GM18951 (cell line): ENCODE measurements around the gene ERH.
"Not testable (repeated sequence)": the region's sequence is repeated elsewhere in the genome, so short reads cannot be mapped to it uniquely, and the experiment has no call there.

Source experiments
- POLR2A ChIP-seq: IDR thresholded peaks from 4 replicates; pipeline ENCODE4 v1.6.1; 2011; ENCODE audit warnings: mild to moderate bottlenecking; ENCODE audit not compliant: insufficient read length, insufficient read depth; ENCODE audit errors: extremely low read depth
- in situ Hi-C: fragments of 300-500 bp; cut with MboI; formaldehyde crosslinking; loops from one replicate; pipeline ENCODE4 v1.12.0; 2022; ENCODE audit warnings: low sequenced_read_pairs, mixed read lengths, inconsistent platforms; ENCODE audit not compliant: unreplicated experiment

Gene ERH

DNA sequence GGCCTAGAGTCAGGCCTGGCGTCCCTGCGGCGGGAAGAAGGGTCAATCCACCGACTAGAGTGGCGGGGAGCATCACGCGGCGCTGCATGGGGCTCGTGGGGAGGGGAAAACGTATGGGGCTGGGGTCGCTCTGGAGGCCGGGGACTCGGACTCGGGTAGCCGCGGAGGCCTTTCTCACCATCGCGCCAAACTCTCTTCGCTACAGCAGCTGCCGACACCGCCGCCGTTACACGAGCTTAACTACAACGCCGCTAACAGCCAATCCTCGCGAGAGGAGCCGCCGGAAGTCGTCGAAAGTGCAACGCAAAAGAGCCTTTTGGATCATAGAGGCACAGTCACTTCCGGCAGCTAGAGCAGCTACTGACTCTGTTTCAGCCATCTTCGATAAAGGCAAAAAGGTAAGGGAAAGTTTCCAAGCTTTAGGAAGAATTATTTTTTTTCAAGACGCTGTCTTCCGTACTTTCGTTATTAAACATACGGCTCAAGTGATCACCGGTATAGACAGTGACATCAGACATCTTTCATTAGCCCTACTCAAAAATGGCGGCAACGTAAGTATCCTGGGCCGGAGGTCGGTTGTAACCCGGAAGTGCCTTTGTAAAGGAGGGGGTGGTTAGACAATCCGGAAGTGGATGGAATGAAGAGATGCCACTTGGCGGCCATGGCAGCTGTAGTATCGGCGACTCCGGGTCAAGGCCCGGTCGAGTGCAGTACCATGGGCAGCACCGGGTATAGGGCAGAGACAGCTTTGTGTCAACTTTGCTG is at the start of gene ERH, which contains the start of gene SLC39A9:
ERH (minus strand) TSS at position 247 of the 765 bp plus-strand sequence; CDS start at position 181, 66 bp downstream.
SLC39A9 (plus strand) TSS at position 640 of the 765 bp plus-strand sequence. CDS start 678 bp downstream, outside the sequence.
- in situ Hi-C loops, result no loop called here
- peak; percentile 79 for TF ChIP-seq POLR2A

DNA sequence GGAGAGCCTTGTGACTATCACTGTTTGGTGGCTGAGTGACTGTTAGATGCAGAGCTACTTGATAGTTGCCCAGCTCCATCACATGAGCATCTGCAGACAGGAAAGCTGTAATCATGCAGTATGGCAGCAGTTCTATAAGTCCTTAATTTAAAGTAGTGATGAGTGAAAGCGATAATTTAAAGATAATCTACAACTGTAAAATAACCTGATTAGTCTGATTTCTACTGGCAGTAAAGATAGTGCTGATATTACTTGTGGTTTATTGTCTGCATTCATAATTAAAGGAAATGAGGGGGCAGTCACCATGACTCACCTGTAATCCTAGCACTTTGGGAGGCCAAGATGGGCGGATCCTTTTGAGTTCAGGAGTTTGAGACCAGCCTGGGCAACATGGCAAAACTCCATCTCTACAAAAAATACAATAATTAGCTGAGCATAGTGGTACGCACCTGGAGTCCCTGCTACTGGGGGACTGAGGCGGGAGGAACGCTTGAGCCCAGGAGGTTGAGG is 45.3 kb upstream of the ERH start:
- no peak for TF ChIP-seq POLR2A
- in situ Hi-C loops, result no loop called here

DNA sequence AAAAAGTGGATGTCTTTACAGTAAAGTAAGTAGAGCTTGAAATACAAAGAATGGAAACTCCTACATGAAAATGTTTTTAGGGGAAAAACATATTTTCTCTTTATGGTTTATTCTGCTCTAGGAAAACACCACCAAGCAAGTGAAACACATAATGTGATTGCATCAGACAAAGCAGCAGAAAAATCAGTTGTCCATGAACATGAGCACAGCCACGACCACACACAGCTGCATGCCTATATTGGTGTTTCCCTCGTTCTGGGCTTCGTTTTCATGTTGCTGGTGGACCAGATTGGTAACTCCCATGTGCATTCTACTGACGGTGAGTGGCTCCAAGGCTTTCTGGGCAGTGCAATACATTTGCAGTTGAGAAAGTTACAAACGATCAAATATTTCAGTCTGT is 43.8 kb upstream of the ERH start:
- TF ChIP-seq POLR2A, result no peak
- in situ Hi-C loops, result no loop called here

DNA sequence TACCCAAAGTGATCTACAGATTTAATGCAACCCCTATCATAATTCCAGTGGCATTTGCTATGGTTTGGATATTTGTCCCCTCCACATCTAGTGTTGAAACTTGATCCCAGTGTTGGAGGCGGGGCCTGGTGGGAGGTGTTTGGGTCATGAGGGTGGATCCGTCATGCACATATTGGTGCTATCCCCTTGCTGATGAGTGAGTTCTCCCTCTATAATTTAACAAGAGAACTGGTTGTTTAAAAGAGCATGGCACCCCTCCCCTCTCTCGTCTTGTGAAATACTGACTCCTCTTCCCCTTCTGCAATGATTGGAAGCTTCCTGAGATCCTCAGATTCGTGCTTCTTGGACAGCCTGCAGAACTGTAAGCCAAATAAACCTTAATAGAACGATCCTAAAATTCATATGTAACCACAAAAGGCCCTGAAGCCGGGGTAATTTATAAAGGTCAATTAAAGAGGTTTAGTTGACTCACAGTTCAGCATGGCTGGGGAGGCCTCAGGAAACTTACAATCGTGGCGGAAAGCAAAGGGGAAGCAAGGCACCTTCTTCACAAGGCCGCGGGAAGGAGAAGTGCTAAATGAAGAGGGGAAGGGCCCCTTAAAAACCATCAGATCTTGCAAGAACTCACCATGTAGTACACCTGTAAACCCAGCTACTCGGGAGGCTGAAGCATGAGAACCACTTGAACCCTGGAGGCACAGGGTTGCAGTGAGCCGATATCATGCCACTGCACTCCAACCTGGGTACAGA is 41.6 kb upstream of the ERH start:
- no peak for TF ChIP-seq POLR2A
- in situ Hi-C loops, result no loop called here

DNA sequence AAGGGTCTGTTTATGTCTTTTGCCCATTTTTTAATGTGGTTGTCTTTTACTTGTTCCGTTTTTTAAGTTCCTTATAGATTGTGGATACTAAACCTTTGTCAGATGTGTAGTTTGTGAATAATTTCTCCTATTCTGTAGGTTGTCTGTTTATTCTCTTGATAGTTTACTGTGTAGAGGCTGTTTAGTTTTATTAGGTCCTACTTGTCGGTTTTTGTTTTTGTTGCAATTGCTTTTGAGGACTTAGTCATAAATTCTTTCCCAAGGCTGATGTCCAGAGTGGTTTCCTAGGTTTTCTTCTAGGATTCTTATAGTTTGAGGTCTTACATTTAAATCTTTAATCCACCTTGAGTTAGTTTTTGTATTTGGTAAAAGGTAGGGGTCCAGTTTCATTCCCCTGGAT is 34.3 kb upstream of the ERH start:
- in situ Hi-C loops, result no loop called here
- TF ChIP-seq POLR2A, result no peak

DNA sequence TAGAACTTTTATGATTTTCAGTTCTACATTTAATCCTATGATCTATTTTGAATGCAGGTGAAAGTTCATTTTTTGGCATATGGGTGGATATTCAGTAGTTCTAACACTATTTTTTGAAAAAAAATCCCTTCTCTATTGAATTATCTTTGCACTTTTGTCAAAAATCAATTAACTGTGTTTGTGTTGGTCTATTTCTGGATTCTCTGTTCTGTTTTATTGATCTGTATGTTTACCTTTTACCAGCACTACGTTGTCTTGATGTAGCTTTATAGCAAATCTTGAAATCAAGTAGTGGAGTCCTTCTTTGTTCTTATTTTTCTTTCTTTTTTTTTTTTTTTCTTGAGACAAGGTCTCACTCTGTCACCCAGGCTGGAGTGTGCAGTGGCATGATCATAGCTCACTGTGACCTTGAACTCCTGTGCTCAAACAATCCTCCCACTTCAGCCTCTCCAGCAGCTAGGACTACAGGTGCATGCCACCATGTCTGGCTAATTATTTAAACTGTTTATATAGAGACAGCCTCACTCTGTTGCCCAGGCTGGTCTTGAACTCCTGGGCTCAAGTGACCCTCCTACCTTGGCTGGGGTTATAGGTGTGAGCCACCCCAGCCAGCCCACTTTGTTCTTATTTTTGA is 32.3 kb upstream of the ERH start:
- in situ Hi-C loops, result no loop called here
- TF ChIP-seq POLR2A, result no peak

DNA sequence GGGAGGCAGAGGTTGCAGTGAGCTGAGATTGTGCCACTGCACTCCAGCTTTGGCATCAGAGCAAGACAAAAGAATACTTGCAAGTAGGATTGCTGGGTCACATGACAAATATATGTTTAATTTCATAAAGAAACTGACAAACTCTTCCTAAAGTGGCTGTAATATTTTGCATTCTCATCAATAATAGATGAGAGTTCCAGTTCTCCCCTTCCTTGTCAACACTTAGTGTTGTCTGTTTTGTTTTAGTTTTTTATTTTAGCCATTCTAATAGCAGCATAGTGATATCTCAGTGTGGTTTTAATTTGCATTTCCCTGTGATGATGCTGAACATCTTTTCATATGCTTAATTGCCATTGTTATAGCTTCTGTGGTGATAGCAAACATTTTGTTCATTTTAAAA is 31.5 kb upstream of the ERH start:
- in situ Hi-C loops, result no loop called here

DNA sequence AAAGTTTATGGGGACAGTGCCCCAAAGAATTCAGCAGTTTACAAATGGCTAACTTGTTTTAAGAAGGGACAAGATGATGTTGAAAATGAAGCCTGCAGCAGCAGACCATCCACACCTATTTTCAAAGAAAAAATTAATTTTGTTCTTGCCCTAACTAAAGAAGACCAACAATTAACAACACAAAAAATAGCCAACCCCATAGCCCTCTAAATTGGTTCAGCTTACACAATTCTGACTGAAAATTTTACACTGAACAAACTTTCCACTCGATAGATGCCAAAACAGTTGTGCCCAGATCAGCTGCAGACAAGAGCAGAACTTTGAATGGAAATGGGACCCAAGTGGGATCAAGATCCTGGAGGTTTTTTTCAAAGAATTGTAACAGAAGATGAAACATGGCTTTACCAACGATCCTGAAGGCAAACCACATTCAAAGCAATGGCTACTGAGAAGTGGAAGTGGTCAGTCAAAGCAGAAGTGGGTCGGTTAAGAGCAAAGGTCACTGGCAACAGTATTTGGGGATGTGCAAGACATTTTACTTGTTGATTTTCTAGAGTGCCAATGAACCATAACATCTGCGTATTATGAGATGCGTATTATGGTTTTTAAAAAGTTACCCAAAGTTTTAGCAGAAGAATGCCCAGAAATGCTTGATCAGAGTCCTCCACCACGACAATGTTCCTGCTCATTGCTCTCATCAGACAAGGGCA is 30.3 kb upstream of the ERH start:
- no peak for TF ChIP-seq POLR2A
- in situ Hi-C loops, result no loop called here

More for the DNA sequence above, 31.5 kb upstream of the ERH start:
- TF ChIP-seq POLR2A, result no peak

DNA sequence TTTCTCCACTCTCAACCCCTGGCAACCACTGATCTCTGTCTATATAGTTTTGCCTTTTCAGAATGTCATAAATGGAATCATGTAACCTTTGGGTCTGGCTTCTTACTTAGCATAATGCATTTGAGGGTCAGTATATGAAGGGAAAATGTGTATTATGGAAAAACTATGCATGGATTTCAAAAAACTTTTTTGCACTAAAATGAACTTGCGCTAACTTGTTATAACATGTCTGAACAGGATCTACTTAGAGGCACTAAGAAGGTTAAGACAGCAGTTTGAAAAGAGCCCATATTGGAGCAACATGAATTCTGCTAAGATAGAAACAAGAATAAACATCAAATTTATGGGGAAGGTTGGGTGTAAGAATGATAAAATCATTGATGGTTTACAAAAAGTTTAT is 29.5 kb upstream of the ERH start:
- in situ Hi-C loops, result no loop called here
- no peak for TF ChIP-seq POLR2A

DNA sequence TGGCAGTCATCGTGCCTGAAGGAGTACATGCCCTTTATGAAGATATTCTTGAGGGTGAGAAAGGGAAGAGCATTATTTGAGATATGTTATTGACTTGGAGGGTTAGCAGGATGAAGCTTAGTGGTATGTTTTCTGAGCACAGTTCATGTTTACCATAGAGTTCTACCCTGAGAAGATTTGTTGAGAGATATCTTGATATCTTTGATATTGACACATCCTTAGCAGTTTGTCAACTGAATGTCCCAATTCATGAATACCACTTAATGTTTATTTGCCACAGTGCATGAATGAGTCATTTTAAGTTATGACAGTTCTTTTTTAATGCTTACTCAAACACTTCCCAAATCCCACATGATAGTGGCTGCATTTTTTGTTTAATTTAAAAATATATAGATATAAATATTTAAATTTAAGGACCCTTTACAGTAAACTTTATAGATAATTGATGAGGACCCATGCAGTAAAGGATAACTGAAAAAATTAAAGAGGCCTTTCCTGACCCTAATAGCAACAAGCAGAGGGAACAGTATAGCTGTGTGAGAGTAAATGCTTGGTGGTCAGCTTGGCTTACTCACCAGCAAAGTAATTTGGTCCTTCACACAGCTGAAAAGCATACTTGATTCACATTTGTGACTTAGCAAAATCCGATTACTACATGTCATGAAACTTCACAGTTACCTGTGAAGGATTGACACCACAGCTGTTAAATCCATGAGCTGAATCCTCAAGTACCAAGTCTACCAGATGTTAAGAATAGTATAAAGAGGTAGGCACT is 26.2 kb upstream of the ERH start:
- in situ Hi-C loops, result no loop called here
- TF ChIP-seq POLR2A, result no peak

DNA sequence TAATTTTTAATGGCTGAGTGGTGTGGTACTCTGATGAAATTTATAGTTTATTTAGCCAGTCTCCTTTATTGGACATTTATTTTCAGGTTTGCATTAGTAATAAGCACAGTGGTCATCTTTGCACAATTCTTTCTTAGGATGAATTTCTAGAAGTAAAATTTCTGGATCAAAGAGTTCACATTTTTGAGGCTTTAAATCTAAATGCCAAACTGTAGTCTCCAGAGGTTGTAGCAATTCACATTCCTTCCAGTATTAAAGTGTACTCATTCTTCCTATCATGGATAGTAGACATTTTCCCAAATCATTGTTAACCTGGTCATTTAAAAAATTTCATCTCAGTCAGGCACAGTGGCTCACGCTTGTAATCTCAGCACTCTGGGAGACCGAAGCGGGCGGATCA is 25.2 kb upstream of the ERH start:
- no peak for TF ChIP-seq POLR2A
- in situ Hi-C loops, result no loop called here

DNA sequence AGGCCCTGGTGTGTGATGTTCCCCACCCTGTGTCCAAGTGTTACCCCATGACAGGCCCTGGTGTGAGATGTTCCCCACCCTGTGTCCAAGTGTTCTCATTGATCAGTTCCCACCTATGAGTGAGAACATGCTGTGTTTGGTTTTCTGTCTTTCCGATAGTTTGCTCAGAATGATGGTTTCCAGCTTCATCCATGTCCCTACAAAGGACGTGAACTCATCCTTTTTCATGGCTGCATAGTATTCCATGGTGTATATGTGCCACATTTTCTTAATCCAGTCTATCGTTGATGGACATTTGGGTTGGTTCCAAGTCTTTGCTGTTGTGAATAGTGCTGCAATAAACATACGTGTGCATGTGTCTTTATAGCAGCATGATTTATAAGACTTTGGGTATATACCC is 18.0 kb upstream of the ERH start:
- in situ Hi-C loops, result not testable (repeated sequence)
